CD4-positive, alpha-beta memory T cell (primary cell): ENCODE data around the gene RNF186. TPM values are rescaled to one million over a fixed set of nuclear protein-coding genes. Genes with fewer than 3 reads are reported as not detected.
"Not testable (repeated sequence)": the region's sequence is repeated elsewhere in the genome, so short reads cannot be mapped to it uniquely, and the experiment has no call there.

Experiments
- CTCF ChIA-PET: fragments of 350-600 bp; sonication (Branson Sonifier 250); formaldehyde crosslinking; loops from one replicate; lab custom pipeline; 2021; ENCODE audit warnings: inconsistent platforms; ENCODE audit not compliant: partially characterized antibody; lab: Charles Lee
- POLR2A ChIA-PET: fragments of 350-600 bp; sonication (Branson Sonifier 250); formaldehyde crosslinking; loops from one replicate; lab custom pipeline; 2021; ENCODE audit not compliant: partially characterized antibody; lab: Charles Lee
- DNase-seq, 5 donors: peaks; one replicate each; pipeline versions ENCODE4 v3.0.0 to v3.0.0-alpha.2; 2020 to 2022; ENCODE audit warnings: mixed read lengths in 1 of 5
- H3K27ac ChIP-seq: one replicate; pipeline ENCODE4 v1.7.0; 2013; ENCODE audit warnings: low read depth, low read length
- H3K27me3 ChIP-seq: 2 replicates; pipeline ENCODE4 v1.7.0; 2013; ENCODE audit warnings: mild to moderate bottlenecking, low read length, moderate library complexity; ENCODE audit not compliant: insufficient read depth
- H3K36me3 ChIP-seq: 2 replicates; pipeline ENCODE4 v1.7.0; 2013; ENCODE audit warnings: mild to moderate bottlenecking, low read length, moderate library complexity; ENCODE audit not compliant: insufficient read depth
- H3K4me1 ChIP-seq: 2 replicates; pipeline ENCODE4 v1.7.0; 2013; ENCODE audit warnings: mild to moderate bottlenecking, low read length, moderate library complexity; ENCODE audit not compliant: insufficient read depth
- H3K4me3 ChIP-seq, 2 donors: one replicate each; pipeline ENCODE4 v1.7.0; 2013; ENCODE audit warnings: low read length in 2 of 2, mild to moderate bottlenecking in 1 of 2
- H3K9me3 ChIP-seq, 2 donors: one replicate each; pipeline ENCODE4 v1.7.0; 2013; ENCODE audit warnings: low read length in 2 of 2, control low read depth in 1 of 2; ENCODE audit not compliant: control insufficient read depth in 1 of 2
- H3K27ac Mint-ChIP-seq, 7 donors: one replicate each; pipeline ENCODE4 v1.8.0; 2020 to 2021; ENCODE audit warnings: mixed read lengths in 7 of 7, mild to moderate bottlenecking in 6 of 7, inconsistent platforms in 3 of 7, moderate library complexity in 3 of 7
- H3K27me3 Mint-ChIP-seq, 2 donors: one replicate each; pipeline ENCODE4 v1.8.0; 2020 to 2021; ENCODE audit warnings: mixed read lengths in 2 of 2
- H3K36me3 Mint-ChIP-seq, 2 donors: one replicate each; pipeline ENCODE4 v1.8.0; 2020 to 2021; ENCODE audit warnings: mixed read lengths in 2 of 2, inconsistent platforms in 1 of 2, mild to moderate bottlenecking in 1 of 2
- H3K4me1 Mint-ChIP-seq, 4 donors: one replicate each; pipeline ENCODE4 v1.8.0; 2020 to 2021; ENCODE audit warnings: mixed read lengths in 4 of 4, mild to moderate bottlenecking in 1 of 4
- H3K4me3 Mint-ChIP-seq, 8 donors: one replicate each; pipeline ENCODE4 v1.8.0; 2020 to 2021; ENCODE audit warnings: mixed read lengths in 8 of 8, mild to moderate bottlenecking in 7 of 8, moderate library complexity in 6 of 8, inconsistent platforms in 3 of 8
- H3K9me3 Mint-ChIP-seq, 8 donors: one replicate each; pipeline ENCODE4 v1.8.0; 2020 to 2021; ENCODE audit warnings: mixed read lengths in 8 of 8, mild to moderate bottlenecking in 5 of 8, inconsistent platforms in 3 of 8, moderate library complexity in 1 of 8
- intact Hi-C: fragments of 100-400 bp; cut with micrococcal nuclease; formaldehyde crosslinking; loops from one replicate; pipeline ENCODE4 v1.15.1; 2023
- polyA plus RNA-seq, 2 donors: library from polyadenylated mRNA; unstranded; fragments of 300-500 nt; fragmentation: Illumina TruSeq; gene quantifications; one replicate each; pipeline ENCODE4 v1.2.3, GENCODE V29; 2021
- total RNA-seq, 2 experiments: library from RNA; stranded (reverse); gene quantifications; one replicate each; pipeline ENCODE4 v1.2.3, GENCODE V29; 2021

RNF186 gene
- total and polyA plus RNA-seq, 4 experiments from 2014 or later, result not detected

DNA sequence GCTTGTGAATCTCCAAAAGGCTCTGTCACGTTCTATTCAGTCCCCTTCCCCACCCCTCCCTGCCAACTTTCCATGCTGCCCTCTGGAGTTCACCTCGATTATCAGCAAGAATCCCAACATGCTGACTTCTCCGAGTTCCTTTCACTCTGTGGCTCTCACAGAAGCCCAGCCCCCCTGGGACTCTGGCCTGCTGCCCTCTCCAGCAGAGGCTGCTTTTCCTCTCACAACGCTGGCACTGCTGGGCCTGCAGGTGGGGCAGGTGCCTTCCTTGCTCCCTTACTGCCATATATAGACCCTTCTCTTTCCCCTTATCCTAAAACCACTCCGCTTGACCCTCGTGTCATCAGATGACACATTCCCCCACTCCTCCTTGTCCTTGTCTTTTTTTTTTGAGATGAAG is 10.2 kb upstream of the RNF186 start:
- Histone ChIP-seq H3K9me3 (no peaks in the 10 kb centered on the region), H3K27me3 (no peaks in the 10 kb centered on the region), H3K4me1 (no peaks in the 10 kb centered on the region), H3K4me3 (no peak overlapping the region), H3K36me3 (no peaks in the 10 kb centered on the region), H3K27ac (no peak overlapping the region)
- H3K9me3 Mint-ChIP-seq, result peaks cover 0 to 3% (median 0%) of the 10 kb centered on the region in 8 donors
- H3K4me3 Mint-ChIP-seq, result no peak overlapping the region
- peaks cover 0 to 3% (median 1%) of the 10 kb centered on the region in 4 donors for H3K4me1 Mint-ChIP-seq
- no peak overlapping the region for H3K27ac Mint-ChIP-seq
- no peak for DNase-seq
- POLR2A ChIA-PET, result no interaction called here
- H3K36me3 Mint-ChIP-seq, result no peaks in the 10 kb centered on the region
- CTCF ChIA-PET, result no interaction called here
- H3K27me3 Mint-ChIP-seq, result peaks cover 9 to 18% of the 10 kb centered on the region in 2 donors
- intact Hi-C loops, result no loop called here

DNA sequence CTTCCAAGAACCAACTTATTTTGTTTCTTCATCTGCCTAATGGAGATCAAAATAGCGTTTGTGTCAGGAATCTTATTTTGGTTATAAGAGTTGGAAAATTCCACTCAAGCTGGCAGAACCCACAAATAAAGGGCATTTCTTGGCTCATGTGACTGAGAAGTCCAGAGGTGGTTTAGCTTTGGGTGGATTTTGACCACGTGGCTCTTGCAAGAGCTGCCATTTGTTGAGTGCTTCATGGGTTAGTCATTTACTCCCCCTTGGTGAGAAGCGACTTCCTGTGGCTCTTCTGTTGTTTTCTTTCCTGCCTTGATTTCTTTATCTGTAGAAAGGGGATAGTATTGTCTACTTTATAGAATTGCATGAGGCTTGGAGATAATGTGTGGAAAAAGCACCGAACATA is 9.5 kb upstream of the RNF186 start:
- Histone ChIP-seq H3K27me3 (no peaks in the 10 kb centered on the region), H3K4me3 (no peak overlapping the region), H3K4me1 (no peaks in the 10 kb centered on the region), H3K36me3 (no peaks in the 10 kb centered on the region), H3K27ac (no peak overlapping the region), H3K9me3 (no peaks in the 10 kb centered on the region)
- Mint-ChIP-seq H3K36me3 (no peaks in the 10 kb centered on the region), H3K27ac (no peak overlapping the region), H3K4me3 (no peak overlapping the region), H3K9me3 (peaks cover 0 to 3% (median 0%) of the 10 kb centered on the region in 8 donors), H3K27me3 (peaks cover 7 to 18% of the 10 kb centered on the region in 2 donors), H3K4me1 (peaks cover 0 to 3% (median 1%) of the 10 kb centered on the region in 4 donors)
- POLR2A ChIA-PET, result no interaction called here
- CTCF ChIA-PET, result no interaction called here
- no peak for DNase-seq
- intact Hi-C loops, result no loop called here

DNA sequence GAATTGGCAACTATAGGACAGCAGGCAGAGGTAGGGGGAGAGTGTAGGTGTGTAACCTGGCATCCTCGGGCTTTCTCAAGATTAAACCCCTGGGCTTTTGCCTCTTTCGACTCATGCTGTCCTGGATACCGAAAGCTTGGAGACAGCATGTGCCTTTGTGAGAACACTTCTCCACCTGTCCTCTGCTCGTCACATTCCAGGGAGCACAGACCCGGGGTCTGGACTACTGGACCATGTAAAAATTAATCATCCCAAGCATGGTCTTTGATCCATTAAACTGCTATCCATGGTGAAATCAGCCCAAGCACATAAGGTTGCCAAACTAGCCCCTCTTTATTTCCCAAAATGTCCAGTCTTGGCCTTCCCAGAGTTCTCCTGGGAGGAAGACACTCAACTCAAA is 9.0 kb upstream of the RNF186 start:
- Mint-ChIP-seq H3K4me1 (peaks cover 0 to 3% (median 1%) of the 10 kb centered on the region in 4 donors), H3K27ac (no peak overlapping the region), H3K9me3 (peaks cover 0 to 3% (median 0%) of the 10 kb centered on the region in 8 donors), H3K27me3 (peaks cover 2 to 14% of the 10 kb centered on the region in 2 donors), H3K4me3 (no peak overlapping the region), H3K36me3 (no peaks in the 10 kb centered on the region)
- H3K27ac ChIP-seq, result no peak overlapping the region
- H3K36me3 ChIP-seq, result no peaks in the 10 kb centered on the region
- DNase-seq, result no peak
- intact Hi-C loops, result no loop called here
- H3K4me1 ChIP-seq, result no peaks in the 10 kb centered on the region
- H3K27me3 ChIP-seq, result no peaks in the 10 kb centered on the region
- no peaks in the 10 kb centered on the region for H3K9me3 ChIP-seq
- H3K4me3 ChIP-seq, result no peak overlapping the region
- POLR2A ChIA-PET, result no interaction called here
- CTCF ChIA-PET, result no interaction called here

DNA sequence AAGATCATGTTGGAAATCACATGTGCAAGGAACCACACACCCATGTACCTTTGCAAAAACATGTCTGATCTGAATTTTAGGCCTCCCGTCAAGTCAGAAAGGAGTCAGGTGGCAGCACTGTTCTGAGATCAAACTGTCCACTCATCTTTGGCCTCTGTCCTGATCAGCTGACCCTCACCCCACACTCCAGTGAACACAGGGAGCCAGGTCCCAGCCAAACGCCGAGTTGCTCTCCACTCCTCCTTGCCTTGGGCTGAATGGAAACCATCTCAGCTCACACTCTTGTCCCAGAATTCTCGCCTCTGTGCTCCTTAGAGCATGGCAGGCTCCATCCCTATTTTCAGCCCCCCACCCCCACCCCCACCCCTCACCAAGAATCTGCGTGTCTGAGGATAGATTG is 4.6 kb upstream of the RNF186 start:
- Mint-ChIP-seq H3K4me1 (peaks cover 0 to 1% (median under 1%) of the 10 kb centered on the region in 4 donors), H3K27me3 (peaks cover 0 to 2% of the 10 kb centered on the region in 2 donors), H3K36me3 (no peaks in the 10 kb centered on the region), H3K27ac (no peak overlapping the region), H3K9me3 (no peaks in the 10 kb centered on the region), H3K4me3 (no peak overlapping the region)
- Histone ChIP-seq H3K36me3 (no peaks in the 10 kb centered on the region), H3K9me3 (no peaks in the 10 kb centered on the region), H3K27me3 (no peaks in the 10 kb centered on the region), H3K27ac (no peak overlapping the region), H3K4me1 (no peaks in the 10 kb centered on the region), H3K4me3 (no peak overlapping the region)
- intact Hi-C loops, result no loop called here
- DNase-seq, result no peak
- ChIA-PET CTCF (no interaction called here), POLR2A (no interaction called here)

DNA sequence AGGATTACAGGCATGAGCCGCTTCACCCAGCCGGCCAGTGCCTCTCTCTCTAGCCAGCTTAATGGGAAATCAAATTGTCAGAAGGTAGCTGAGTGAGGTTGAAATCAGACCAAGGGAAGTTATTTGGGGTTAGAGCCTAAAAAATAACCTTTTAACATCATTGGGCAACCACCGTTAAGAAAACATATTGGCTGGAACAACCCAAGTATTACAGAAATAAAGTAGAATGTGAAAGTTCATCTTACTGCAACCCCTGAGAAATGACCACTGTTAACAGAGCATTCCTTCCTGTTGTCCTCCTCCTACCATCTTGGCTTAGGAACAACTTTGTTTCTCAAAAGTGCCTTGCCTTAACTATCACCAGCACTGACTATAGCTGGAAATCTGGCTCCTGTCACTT is 3.2 kb upstream of the RNF186 start:
- Histone ChIP-seq H3K4me1 (no peaks in the 10 kb centered on the region), H3K27ac (no peak overlapping the region), H3K9me3 (no peaks in the 10 kb centered on the region), H3K4me3 (no peak overlapping the region), H3K36me3 (no peaks in the 10 kb centered on the region), H3K27me3 (no peaks in the 10 kb centered on the region)
- Mint-ChIP-seq H3K9me3 (no peaks in the 10 kb centered on the region), H3K27me3 (peaks cover 0 to 2% of the 10 kb centered on the region in 2 donors), H3K4me3 (no peak overlapping the region), H3K4me1 (no peaks in the 10 kb centered on the region), H3K27ac (no peak overlapping the region), H3K36me3 (no peaks in the 10 kb centered on the region)
- CTCF ChIA-PET, result interaction anchor here (0.6 kb wide), 1 partner anchor 13 kb away, joined by 3 read pairs; no protein-coding TSS in a partner anchor
- no peak for DNase-seq
- intact Hi-C loops, result no loop called here
- POLR2A ChIA-PET, result no interaction called here

DNA sequence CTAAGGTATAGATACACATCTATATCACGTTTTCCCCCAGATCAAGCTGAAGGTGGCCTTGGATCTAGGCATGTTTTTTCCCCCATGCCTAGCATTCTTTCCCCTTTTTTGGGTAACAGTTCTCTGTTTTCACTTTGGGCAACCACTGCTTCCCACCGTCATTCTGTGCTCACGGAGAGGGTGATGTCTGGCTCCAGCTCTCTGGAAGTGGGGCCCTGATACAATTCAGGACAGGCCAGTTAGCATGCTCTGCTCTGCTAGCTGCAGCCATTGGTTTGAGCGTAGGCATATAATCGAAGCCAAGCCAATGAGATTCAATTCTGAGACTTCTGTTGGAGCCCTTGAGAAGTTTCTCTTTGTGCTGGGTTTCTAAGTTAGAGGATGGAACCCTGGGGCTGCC is 2.1 kb upstream of the RNF186 start:
- DNase-seq, result no peak
- Histone ChIP-seq H3K36me3 (no peaks in the 10 kb centered on the region), H3K4me3 (no peak overlapping the region), H3K27me3 (no peaks in the 10 kb centered on the region), H3K4me1 (no peaks in the 10 kb centered on the region), H3K9me3 (no peaks in the 10 kb centered on the region), H3K27ac (no peak overlapping the region)
- H3K27ac Mint-ChIP-seq, result no peak overlapping the region
- intact Hi-C loops, result no loop called here
- POLR2A ChIA-PET, result no interaction called here
- no peaks in the 10 kb centered on the region for H3K9me3 Mint-ChIP-seq
- no peaks in the 10 kb centered on the region for H3K36me3 Mint-ChIP-seq
- peaks cover 0 to 2% of the 10 kb centered on the region in 2 donors for H3K27me3 Mint-ChIP-seq
- CTCF ChIA-PET, result no interaction called here
- no peak overlapping the region for H3K4me3 Mint-ChIP-seq
- H3K4me1 Mint-ChIP-seq, result no peaks in the 10 kb centered on the region

DNA sequence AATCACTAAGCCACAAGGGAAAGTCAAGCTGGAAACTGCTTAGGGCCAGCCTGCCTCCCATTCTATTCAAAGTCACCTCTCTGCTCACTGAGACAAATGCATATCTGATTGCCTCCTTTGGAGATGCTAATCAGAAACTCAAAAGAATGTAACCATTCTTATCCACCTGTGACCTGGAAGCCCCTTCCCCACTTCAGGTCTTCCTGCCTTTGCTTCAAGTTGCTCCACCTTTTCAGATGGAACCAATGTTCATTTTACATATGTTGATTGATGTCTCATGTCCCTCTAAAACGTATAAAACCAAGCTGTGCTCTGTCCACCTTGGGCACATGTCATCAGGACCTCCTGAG is 1.6 kb upstream of the RNF186 start:
- H3K36me3 ChIP-seq, H3K4me1 ChIP-seq, intact Hi-C loops, CTCF ChIA-PET, H3K4me3 Mint-ChIP-seq, H3K9me3 ChIP-seq, H3K9me3 Mint-ChIP-seq, H3K27me3 ChIP-seq, H3K4me1 Mint-ChIP-seq, DNase-seq, H3K36me3 Mint-ChIP-seq, H3K27ac ChIP-seq, H3K4me3 ChIP-seq, H3K27me3 Mint-ChIP-seq, POLR2A ChIA-PET: not testable (repeated sequence)
- H3K27ac Mint-ChIP-seq, result peak overlapping the region in 1 of 7 donors; percentile 7
